Testis (tissue), 3 donors: Measurements from ENCODE around the gene PCBP3. TPM values are rescaled to one million over a fixed set of nuclear protein-coding genes. Genes with fewer than 3 reads are reported as not detected.

Experiments used
- DNase-seq: peaks from one replicate; pipeline ENCODE4 v3.0.0-alpha.2; 2019
- H3K27ac ChIP-seq, 2 donors: fragments of 200-600 bp; sonication (generic); one replicate each; pipeline ENCODE4 v1.5.1; 2019
- H3K27me3 ChIP-seq: fragments of 200-600 bp; sonication (generic); one replicate; pipeline ENCODE4 v1.5.1; 2019
- H3K36me3 ChIP-seq: fragments of 200-600 bp; sonication (generic); one replicate; pipeline ENCODE4 v1.5.1; 2017; ENCODE audit warnings: low read depth; ENCODE audit errors: missing control alignments
- H3K4me1 ChIP-seq: fragments of 200-600 bp; sonication (generic); one replicate; pipeline ENCODE4 v1.5.1; 2019
- H3K4me3 ChIP-seq, 2 donors: fragments of 200-600 bp; sonication (generic); one replicate each; pipeline ENCODE4 v1.5.1; 2017 to 2019
- H3K9me3 ChIP-seq: fragments of 200-600 bp; sonication (generic); one replicate; pipeline ENCODE4 v1.5.1; 2017
- POLR2A ChIP-seq: fragments of 450-650 bp; IDR thresholded peaks from one replicate; pipeline ENCODE4 v1.6.1; 2017; ENCODE audit warnings: antibody characterized with exemption, mild to moderate bottlenecking, moderate library complexity
- WGBS, 2 donors: methylation state at CpG; one replicate each; pipeline ENCODE4 v1.1.5; 2018; 5-methylcytosine and 5-hydroxymethylcytosine counted together
- intact Hi-C: fragments of 100-400 bp; cut with DNase I; formaldehyde crosslinking; loops from one replicate; pipeline ENCODE4 v1.15.1; 2023; ENCODE audit warnings: low total_unique reads
- polyA plus RNA-seq: library from polyadenylated mRNA; stranded (reverse); fragments of 350-450 nt; fragmentation: Illumina TruSeq; extraction: RNeasy Lipid Tissue Mini Kit (QIAGEN cat#74804); gene quantifications from one replicate; pipeline ENCODE4 v1.2.3, GENCODE V29; 2014; ENCODE audit warnings: low read depth, low replicate concordance; ENCODE audit not compliant: insufficient read depth
- total RNA-seq, 2 donors: library from RNA; depleted of rRNA; stranded (reverse); fragments of >200 nt; gene quantifications; one replicate each; pipeline ENCODE4 v1.2.3, GENCODE V29; 2016
- TF ChIP-seq, protein P1 (sequence below), 3 experiments: fragments of 450-650 bp in 2 of 3; fragments of 200-600 bp in 1 of 3; sonication (generic) in 1 of 3; IDR thresholded peaks; one replicate each; pipeline ENCODE4 v1.5.1; 2016 to 2019; ENCODE audit warnings: antibody characterized with exemption in 3 of 3, mild to moderate bottlenecking in 2 of 3, moderate library complexity in 1 of 3

PCBP3 gene
- total and polyA plus RNA-seq, 3 donors from 2014 or later = 35.7 to 58.3 (median 38.0) TPM

- intact Hi-C loops = loop anchor here (5.0 kb wide), 1 partner anchor 126 kb away; the partner anchor contains the start of gene COL6A2
- peaks cover 46% of the 10 kb centered on the region for H3K4me1 ChIP-seq
- no peaks in the 10 kb centered on the region for H3K9me3 ChIP-seq
- DNase-seq = no peak
- H3K36me3 ChIP-seq = no peaks in the 10 kb centered on the region
- WGBS, 2 donors = 12 to 33% methylated on average over 4 to 20 of the region's 20 CpGs
- H3K27me3 ChIP-seq = no peaks in the 10 kb centered on the region
- no peak for TF ChIP-seq POLR2A
- TF ChIP-seq, protein P1, sequence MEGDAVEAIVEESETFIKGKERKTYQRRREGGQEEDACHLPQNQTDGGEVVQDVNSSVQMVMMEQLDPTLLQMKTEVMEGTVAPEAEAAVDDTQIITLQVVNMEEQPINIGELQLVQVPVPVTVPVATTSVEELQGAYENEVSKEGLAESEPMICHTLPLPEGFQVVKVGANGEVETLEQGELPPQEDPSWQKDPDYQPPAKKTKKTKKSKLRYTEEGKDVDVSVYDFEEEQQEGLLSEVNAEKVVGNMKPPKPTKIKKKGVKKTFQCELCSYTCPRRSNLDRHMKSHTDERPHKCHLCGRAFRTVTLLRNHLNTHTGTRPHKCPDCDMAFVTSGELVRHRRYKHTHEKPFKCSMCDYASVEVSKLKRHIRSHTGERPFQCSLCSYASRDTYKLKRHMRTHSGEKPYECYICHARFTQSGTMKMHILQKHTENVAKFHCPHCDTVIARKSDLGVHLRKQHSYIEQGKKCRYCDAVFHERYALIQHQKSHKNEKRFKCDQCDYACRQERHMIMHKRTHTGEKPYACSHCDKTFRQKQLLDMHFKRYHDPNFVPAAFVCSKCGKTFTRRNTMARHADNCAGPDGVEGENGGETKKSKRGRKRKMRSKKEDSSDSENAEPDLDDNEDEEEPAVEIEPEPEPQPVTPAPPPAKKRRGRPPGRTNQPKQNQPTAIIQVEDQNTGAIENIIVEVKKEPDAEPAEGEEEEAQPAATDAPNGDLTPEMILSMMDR (IDR thresholded peaks at IDR 0.05) = no peak
- peak overlapping the region; percentile 75 to 82 for H3K27ac ChIP-seq
- peak overlapping the region in 1 of 2 donors; percentile 58 for H3K4me3 ChIP-seq
These were observed 328.3 kb downstream of the PCBP3 start for GRCh38 chr21:45971616-45972352.

DNA sequence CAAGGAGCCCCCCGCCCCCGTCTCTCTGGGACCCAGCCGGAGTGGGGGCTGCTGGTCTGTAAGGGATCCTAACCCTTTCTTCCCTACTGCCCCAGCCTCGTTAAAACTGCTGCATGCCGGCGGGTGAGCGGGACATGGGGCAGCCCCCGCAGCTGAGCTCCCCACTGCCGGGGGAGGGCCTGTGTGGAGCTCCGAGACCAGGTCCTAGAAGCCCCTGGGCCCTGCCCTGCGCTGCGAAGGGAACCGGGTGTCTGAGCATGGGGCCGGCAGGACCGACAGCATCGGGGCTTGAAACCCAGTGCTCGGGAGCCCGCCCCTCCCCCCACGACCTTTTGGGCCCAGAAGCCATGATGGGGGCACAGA, 328.8 kb downstream of the PCBP3 start:
- H3K36me3 ChIP-seq = no peaks in the 10 kb centered on the region
- no peak for TF ChIP-seq POLR2A
- TF ChIP-seq, protein P1 (IDR thresholded peaks at IDR 0.05) = no peak
- H3K4me1 ChIP-seq = peaks cover 46% of the 10 kb centered on the region
- intact Hi-C loops = loop anchor here (5.0 kb wide), 1 partner anchor 125 kb away; the partner anchor contains the start of gene COL6A2
- H3K27ac ChIP-seq = peak overlapping the region; percentile 75 to 82
- 11 to 33% methylated on average over 3 to 19 of the region's 19 CpGs for WGBS, 2 donors
- DNase-seq = no peak
- H3K4me3 ChIP-seq = peak overlapping the region; percentile 29 to 58
- no peaks in the 10 kb centered on the region for H3K27me3 ChIP-seq
- H3K9me3 ChIP-seq = no peaks in the 10 kb centered on the region

- H3K9me3 ChIP-seq = no peaks in the 10 kb centered on the region
- 0 to 2% methylated on average over 8 to 33 of the region's 58 CpGs for WGBS, 2 donors
- H3K4me1 ChIP-seq = peaks cover 49% of the 10 kb centered on the region
- H3K4me3 ChIP-seq = peak overlapping the region; percentile 29 to 58
- H3K27ac ChIP-seq = peak overlapping the region; percentile 75 to 82
- DNase-seq = peak; percentile 74
- TF ChIP-seq POLR2A = no peak
- TF ChIP-seq, protein P1 (IDR thresholded peaks at IDR 0.05) = peak in 1 of 3 experiments; percentile 1
- intact Hi-C loops = loop anchor here (5.0 kb wide), 1 partner anchor 124 kb away; the partner anchor contains the start of gene COL6A2
- H3K27me3 ChIP-seq = no peaks in the 10 kb centered on the region
- no peaks in the 10 kb centered on the region for H3K36me3 ChIP-seq
These were observed 329.4 kb downstream of the PCBP3 start for GRCh38 chr21:45972716-45973474.

- no peaks in the 10 kb centered on the region for H3K9me3 ChIP-seq
These were observed 330.0 kb downstream of the PCBP3 start for GRCh38 chr21:45973475-45974072.

More at GRCh38 chr21:45973475-45974072, 330.0 kb downstream of the PCBP3 start:
- Histone ChIP-seq H3K27me3 (no peaks in the 10 kb centered on the region), H3K27ac (peak overlapping the region; percentile 82 to 90), H3K4me1 (peaks cover 49% of the 10 kb centered on the region), H3K36me3 (no peaks in the 10 kb centered on the region), H3K4me3 (peak overlapping the region; percentile 47 to 58)
- no peak for TF ChIP-seq POLR2A
- TF ChIP-seq, protein P1 (IDR thresholded peaks at IDR 0.05) = peak in 2 of 3 experiments; percentile 53
- DNase-seq = peak; percentile 78
- intact Hi-C loops = loop anchor here (5.0 kb wide), 1 partner anchor 124 kb away; the partner anchor contains the start of gene COL6A2
- 1 to 4% methylated on average over 12 to 37 of the region's 38 CpGs for WGBS, 2 donors
